Activated CD4-positive, alpha-beta T cell treated with anti-CD3 and anti-CD28 coated beads, Interleukin-2, amount 50 U/mL, for 48 hours (primary cell): ENCODE data around the gene OR4F15.

Experiments used
- DNase-seq, 2 experiments: peaks; one replicate each; pipeline ENCODE4 v3.0.0-alpha.2; 2020

OR4F15 gene

DNA sequence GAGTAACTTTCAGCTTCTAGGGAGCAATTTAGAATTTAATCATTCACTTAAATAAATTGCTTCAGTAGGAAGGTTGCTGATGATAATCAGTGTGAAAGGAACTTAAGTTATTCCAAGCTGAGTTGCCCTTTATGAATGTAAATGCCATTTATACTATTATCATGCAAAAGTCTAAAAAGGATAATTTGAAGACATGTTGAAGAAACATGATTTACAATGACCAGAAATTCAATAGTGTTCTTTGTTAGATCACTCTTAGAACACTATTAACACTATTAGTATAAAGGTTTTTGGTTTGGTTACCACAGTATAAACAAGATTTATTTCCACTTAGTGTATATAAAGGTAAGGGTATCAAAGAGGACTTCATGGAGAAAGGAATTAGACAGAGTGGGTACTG is 7.1 kb upstream of the OR4F15 start:
- DNase-seq, result no peak

DNA sequence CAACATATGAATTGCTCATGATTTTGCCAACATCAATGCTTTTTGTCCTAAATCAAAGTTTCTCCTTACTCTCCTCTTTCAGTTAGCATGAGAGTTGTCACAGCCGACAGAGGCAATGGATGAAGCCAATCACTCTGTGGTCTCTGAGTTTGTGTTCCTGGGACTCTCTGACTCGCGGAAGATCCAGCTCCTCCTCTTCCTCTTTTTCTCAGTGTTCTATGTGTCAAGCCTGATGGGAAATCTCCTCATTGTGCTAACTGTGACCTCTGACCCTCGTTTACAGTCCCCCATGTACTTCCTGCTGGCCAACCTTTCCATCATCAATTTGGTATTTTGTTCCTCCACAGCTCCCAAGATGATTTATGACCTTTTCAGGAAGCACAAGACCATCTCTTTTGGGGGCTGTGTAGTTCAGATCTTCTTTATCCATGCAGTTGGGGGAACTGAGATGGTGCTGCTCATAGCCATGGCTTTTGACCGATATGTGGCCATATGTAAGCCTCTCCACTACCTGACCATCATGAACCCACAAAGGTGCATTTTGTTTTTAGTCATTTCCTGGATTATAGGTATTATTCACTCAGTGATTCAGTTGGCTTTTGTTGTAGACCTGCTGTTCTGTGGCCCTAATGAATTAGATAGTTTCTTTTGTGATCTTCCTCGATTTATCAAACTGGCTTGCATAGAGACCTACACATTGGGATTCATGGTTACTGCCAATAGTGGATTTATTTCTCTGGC is 6.2 kb upstream of the OR4F15 start:
- DNase-seq, result no peak

GRCh38 chr15:101807345-101807945 is 4.6 kb upstream of the OR4F15 start:
- DNase-seq, result no peak

DNA sequence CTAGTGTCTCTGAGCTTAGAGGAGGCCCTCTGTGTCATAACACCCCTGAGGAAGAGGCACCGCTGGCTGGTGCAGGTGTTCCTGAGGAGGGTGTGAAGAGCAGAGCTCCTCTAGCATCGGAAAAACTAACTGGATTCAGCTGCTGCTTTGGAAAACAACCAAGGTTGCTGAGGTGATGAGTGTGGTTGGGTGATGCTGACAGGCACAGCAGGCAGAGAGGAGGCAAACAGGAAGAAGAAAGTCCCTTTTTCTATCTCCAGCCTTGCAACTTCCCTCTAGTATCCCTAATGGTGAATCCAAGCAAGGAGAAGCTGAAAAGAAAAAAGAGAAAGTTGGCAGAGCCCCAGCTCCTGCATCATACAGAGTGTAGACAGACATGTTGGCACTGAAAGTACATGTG is 3.8 kb upstream of the OR4F15 start:
- no peak for DNase-seq

- DNase-seq, result no peak
Observed at GRCh38 chr15:101810456-101810855, 1.5 kb upstream of the OR4F15 start.

- DNase-seq, result no peak
Observed at GRCh38 chr15:101810876-101811275, 1.1 kb upstream of the OR4F15 start.

GRCh38 chr15:101813803-101814534 is 2.0 kb downstream of the OR4F15 start:
- DNase-seq, result no peak

DNA sequence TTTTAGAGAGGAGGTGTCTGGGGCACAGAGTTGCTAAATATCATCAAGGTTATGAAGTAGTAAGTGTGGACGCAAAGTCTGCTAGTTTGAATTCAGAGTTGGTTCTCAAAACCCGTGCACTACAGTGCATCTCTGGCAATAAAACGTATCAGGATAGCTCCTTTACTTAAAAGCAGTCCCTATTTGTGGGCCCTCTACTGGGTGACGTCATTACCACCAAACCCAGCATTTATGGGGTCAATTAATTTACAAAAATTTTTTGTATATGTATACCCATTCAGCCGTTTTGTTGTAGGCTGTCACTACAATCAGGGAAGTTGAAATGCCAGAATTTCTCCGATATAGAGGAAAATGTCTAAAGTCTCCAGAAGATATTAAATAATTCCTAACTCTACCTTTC is 8.8 kb downstream of the OR4F15 start:
- DNase-seq, result no peak

GRCh38 chr15:101827257-101827656 is 15.3 kb downstream of the OR4F15 start:
- no peak for DNase-seq

DNA sequence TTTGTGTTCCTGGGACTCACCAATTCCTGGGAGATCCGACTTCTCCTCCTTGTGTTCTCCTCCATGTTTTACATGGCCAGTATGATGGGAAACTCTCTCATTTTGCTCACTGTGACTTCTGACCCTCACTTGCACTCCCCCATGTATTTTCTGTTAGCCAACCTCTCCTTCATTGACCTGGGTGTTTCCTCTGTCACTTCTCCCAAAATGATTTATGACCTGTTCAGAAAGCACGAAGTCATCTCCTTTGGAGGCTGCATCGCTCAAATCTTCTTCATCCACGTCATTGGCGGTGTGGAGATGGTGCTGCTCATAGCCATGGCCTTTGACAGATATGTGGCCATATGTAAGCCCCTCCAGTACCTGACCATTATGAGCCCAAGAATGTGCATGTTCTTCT is 16.8 kb downstream of the OR4F15 start:
- no peak for DNase-seq

- DNase-seq, result no peak
Observed at GRCh38 chr15:101841656-101842055, 29.7 kb downstream of the OR4F15 start.

GRCh38 chr15:101844916-101845315 is 32.9 kb downstream of the OR4F15 start:
- no peak for DNase-seq

GRCh38 chr15:101852356-101852755 is 40.4 kb downstream of the OR4F15 start:
- no peak for DNase-seq
